ENCODE results near the gene ALDH4A1. TPM values are rescaled to one million over a fixed set of nuclear protein-coding genes. Genes with fewer than 3 reads are reported as not detected.

ALDH4A1 gene
- total RNA-seq, 3 donors from 2014 or later, result 2.7 to 7.7 (median 5.6) TPM

GRCh38 chr1:18907021-18907916 lies 4.9 kb upstream of the ALDH4A1 start:
- TF ChIP-seq CTCF (IDR thresholded peaks at IDR 0.05), result peak; percentile 60
- Histone ChIP-seq H3K9me3 (no peaks in the 10 kb centered on the region), H3K36me3 (ENCODE audit: low read depth) (no peaks in the 10 kb centered on the region), H3K4me1 (ENCODE audit: low read depth) (peaks cover 7% of the 10 kb centered on the region), H3K4me3 (no peak overlapping the region)
- DNase-seq, result peak; percentile 55 to 74 (median 68)
- peak; percentile 10 for ATAC-seq
- intact Hi-C loops (cut with DNase I, micrococcal nuclease), result loop anchor here (5.0 to 10.0 kb wide), 3 partner anchors 48 to 188 kb away; partner anchors contain the start of gene IFFO2 (in 1 of the 2)

- H3K4me3 ChIP-seq, result peak overlapping the region; percentile 19
- peaks cover 10% of the 10 kb centered on the region for H3K4me1 ChIP-seq (ENCODE audit: low read depth)
- no peak for TF ChIP-seq CTCF (IDR thresholded peaks at IDR 0.05)
- no peak for DNase-seq
- intact Hi-C loops (cut with DNase I, micrococcal nuclease), result loop anchor here (10.0 kb wide), 2 partner anchors 51 to 191 kb away; partner anchors contain the start of gene IFFO2 (in 1 of the 2)
- no peaks in the 10 kb centered on the region for H3K36me3 ChIP-seq (ENCODE audit: low read depth)
- no peak for ATAC-seq
- no peaks in the 10 kb centered on the region for H3K9me3 ChIP-seq
These were observed 969 bp upstream of the ALDH4A1 start for GRCh38 chr1:18903291-18903756.

- Histone ChIP-seq H3K9me3 (no peaks in the 10 kb centered on the region), H3K36me3 (ENCODE audit: low read depth) (no peaks in the 10 kb centered on the region), H3K4me1 (ENCODE audit: low read depth) (peaks cover 10% of the 10 kb centered on the region), H3K4me3 (peak overlapping the region; percentile 44)
- intact Hi-C loops (cut with DNase I, micrococcal nuclease), result loop anchor here (10.0 kb wide), 2 partner anchors 53 to 193 kb away; partner anchors contain the start of gene IFFO2 (in 1 of the 2)
- DNase-seq (no peak), ATAC-seq (no peak)
- TF ChIP-seq CTCF (IDR thresholded peaks at IDR 0.05), result no peak
These were observed 318 bp downstream of the ALDH4A1 start for GRCh38 chr1:18901952-18902522.

- DNase-seq (no peak), ATAC-seq (no peak)
- Histone ChIP-seq H3K9me3 (no peaks in the 10 kb centered on the region), H3K4me1 (ENCODE audit: low read depth) (peaks cover 10% of the 10 kb centered on the region), H3K36me3 (ENCODE audit: low read depth) (no peaks in the 10 kb centered on the region), H3K4me3 (no peak overlapping the region)
- TF ChIP-seq CTCF (IDR thresholded peaks at IDR 0.05), result no peak
- intact Hi-C loops (cut with DNase I, micrococcal nuclease), result loop anchor here (10.0 kb wide), 2 partner anchors 53 to 193 kb away; partner anchors contain the start of gene IFFO2 (in 1 of the 2)
These were observed 1.0 kb downstream of the ALDH4A1 start for GRCh38 chr1:18901147-18901951.

- Histone ChIP-seq H3K36me3 (ENCODE audit: low read depth) (no peaks in the 10 kb centered on the region), H3K4me3 (no peak overlapping the region), H3K9me3 (no peaks in the 10 kb centered on the region), H3K4me1 (ENCODE audit: low read depth) (peaks cover 10% of the 10 kb centered on the region)
- TF ChIP-seq CTCF (IDR thresholded peaks at IDR 0.05), result no peak
- no peak for DNase-seq
- no peak for ATAC-seq
- intact Hi-C loops (cut with DNase I, micrococcal nuclease), result loop anchor here (10.0 kb wide), 2 partner anchors 54 to 194 kb away; partner anchors contain the start of gene IFFO2 (in 1 of the 2)
These were observed 2.0 kb downstream of the ALDH4A1 start for GRCh38 chr1:18900303-18900841.
